WTC11 (cell line): ENCODE data around the gene CHST1. TPM values are rescaled to one million over a fixed set of nuclear protein-coding genes. Genes with fewer than 3 reads are reported as not detected.

ENCODE experiments used
- ATAC-seq: fragments of 200-7000 bp; cut with Tn5 transposase; 2 replicates; pipeline ENCODE4 v1.10.0; 2021; ENCODE audit warnings: mild to moderate bottlenecking, moderate library complexity
- CTCF ChIA-PET: fragments of 300-600 bp; sonication (Branson Sonifier 250); formaldehyde crosslinking; loops from one replicate; lab custom pipeline; 2021; ENCODE audit warnings: antibody characterized with exemption; lab: Charles Lee
- POLR2A ChIA-PET: fragments of 350-600 bp; sonication (Branson Sonifier 250); formaldehyde crosslinking; loops from one replicate; lab custom pipeline; 2021; ENCODE audit warnings: antibody characterized with exemption; lab: Charles Lee
- DNase-seq: peaks from one replicate; pipeline ENCODE4 v3.0.0; 2021; ENCODE audit warnings: low spot score
- H3K27ac Mint-ChIP-seq: 2 replicates; pipeline ENCODE4 v1.8.0; 2021; ENCODE audit warnings: mixed read lengths
- H3K27me3 Mint-ChIP-seq: 2 replicates; pipeline ENCODE4 v1.8.0; 2021; ENCODE audit warnings: low read depth, mild to moderate bottlenecking, moderate library complexity, mixed read lengths
- H3K36me3 Mint-ChIP-seq: 2 replicates; pipeline ENCODE4 v1.8.0; 2021; ENCODE audit warnings: mixed read lengths
- H3K4me1 Mint-ChIP-seq: 2 replicates; pipeline ENCODE4 v1.8.0; 2022; ENCODE audit warnings: mixed read lengths
- H3K4me3 Mint-ChIP-seq: 2 replicates; pipeline ENCODE4 v1.8.0; 2021; ENCODE audit warnings: mild to moderate bottlenecking, moderate library complexity, mixed read lengths
- H3K9me3 Mint-ChIP-seq: 2 replicates; pipeline ENCODE4 v1.8.0; 2021; ENCODE audit warnings: mixed read lengths
- AR ChIP-seq: fragments of 250-450 bp; sonication (Bioruptor Pico); IDR thresholded peaks from 2 replicates; pipeline ENCODE4 v1.9.0; 2021; ENCODE audit warnings: mild to moderate bottlenecking
- CREB1 ChIP-seq: sonication (generic); formaldehyde crosslinking; IDR thresholded peaks from 2 replicates; pipeline ENCODE4 v1.8.0; 2023; ENCODE audit warnings: mild to moderate bottlenecking, missing genetic modification reagents
- CREM ChIP-seq: sonication (generic); formaldehyde crosslinking; IDR thresholded peaks from 2 replicates; pipeline ENCODE4 v1.8.1; 2022; ENCODE audit warnings: mild to moderate bottlenecking, missing genetic modification reagents, moderate library complexity
- ESRRA ChIP-seq: sonication (generic); formaldehyde crosslinking; IDR thresholded peaks from 2 replicates; pipeline ENCODE4 v1.8.1; 2022; ENCODE audit warnings: mild to moderate bottlenecking, missing genetic modification reagents, borderline replicate concordance
- JAZF1 ChIP-seq: fragments of 250-450 bp; sonication (Bioruptor Pico); IDR thresholded peaks from 2 replicates; pipeline ENCODE4 v1.9.0; 2021; ENCODE audit warnings: moderate library complexity, mild to moderate bottlenecking, inconsistent platforms
- KAT7 ChIP-seq: sonication (generic); formaldehyde crosslinking; IDR thresholded peaks from 2 replicates; pipeline ENCODE4 v1.8.1; 2023; ENCODE audit warnings: missing genetic modification reagents, mild to moderate bottlenecking, borderline replicate concordance
- NR1H2 ChIP-seq: sonication (generic); formaldehyde crosslinking; IDR thresholded peaks from 2 replicates; pipeline ENCODE4 v1.9.0; 2021; ENCODE audit warnings: mild to moderate bottlenecking, moderate library complexity, missing genetic modification reagents
- PRRX2 ChIP-seq: fragments of 250-450 bp; sonication (Bioruptor Pico); IDR thresholded peaks from 2 replicates; pipeline ENCODE4 v1.8.0; 2021; ENCODE audit warnings: mild to moderate bottlenecking
- ZBTB43 ChIP-seq: sonication (generic); formaldehyde crosslinking; IDR thresholded peaks from 2 replicates; pipeline ENCODE4 v1.8.1; 2023; ENCODE audit warnings: mild to moderate bottlenecking, missing genetic modification reagents
- ZNF425 ChIP-seq: fragments of 250-450 bp; sonication (Bioruptor Pico); conservative IDR thresholded peaks from 2 replicates; pipeline ENCODE4 v1.9.0; 2021; ENCODE audit warnings: mild to moderate bottlenecking
- ZNF512 ChIP-seq: sonication (generic); formaldehyde crosslinking; IDR thresholded peaks from 2 replicates; pipeline ENCODE4 v1.8.1; 2022; ENCODE audit warnings: missing genetic modification reagents, borderline replicate concordance
- total RNA-seq: library from RNA; stranded (reverse); gene quantifications from 3 replicates; pipeline ENCODE4 v1.2.3, GENCODE V29; 2021
- TF ChIP-seq, protein P1 (sequence below): sonication (generic); formaldehyde crosslinking; conservative IDR thresholded peaks from 2 replicates; pipeline ENCODE4 v1.8.1; 2023; ENCODE audit warnings: mild to moderate bottlenecking, low read depth, missing genetic modification reagents, moderate library complexity
- TF ChIP-seq, protein P2 (sequence below): fragments of 250-450 bp; sonication (Bioruptor Pico); IDR thresholded peaks from 2 replicates; pipeline ENCODE4 v1.9.0; 2021; ENCODE audit warnings: moderate library complexity, mild to moderate bottlenecking, inconsistent platforms, borderline replicate concordance

Gene CHST1
- total RNA-seq, 1 experiment from 2014 or later, result 2.4 TPM

GRCh38 chr11:45655012-45655283 lies 10.5 kb downstream of the CHST1 start:
- no peak for TF ChIP-seq JAZF1 (CRISPR knock-in tag)
- no peak for TF ChIP-seq CREB1 (CRISPR knock-in tag)
- TF ChIP-seq ZBTB43 (CRISPR knock-in tag), result 0 out of 2 replicates have a peak, but pooled peaks have one; percentile 21
- TF ChIP-seq, protein P1, sequence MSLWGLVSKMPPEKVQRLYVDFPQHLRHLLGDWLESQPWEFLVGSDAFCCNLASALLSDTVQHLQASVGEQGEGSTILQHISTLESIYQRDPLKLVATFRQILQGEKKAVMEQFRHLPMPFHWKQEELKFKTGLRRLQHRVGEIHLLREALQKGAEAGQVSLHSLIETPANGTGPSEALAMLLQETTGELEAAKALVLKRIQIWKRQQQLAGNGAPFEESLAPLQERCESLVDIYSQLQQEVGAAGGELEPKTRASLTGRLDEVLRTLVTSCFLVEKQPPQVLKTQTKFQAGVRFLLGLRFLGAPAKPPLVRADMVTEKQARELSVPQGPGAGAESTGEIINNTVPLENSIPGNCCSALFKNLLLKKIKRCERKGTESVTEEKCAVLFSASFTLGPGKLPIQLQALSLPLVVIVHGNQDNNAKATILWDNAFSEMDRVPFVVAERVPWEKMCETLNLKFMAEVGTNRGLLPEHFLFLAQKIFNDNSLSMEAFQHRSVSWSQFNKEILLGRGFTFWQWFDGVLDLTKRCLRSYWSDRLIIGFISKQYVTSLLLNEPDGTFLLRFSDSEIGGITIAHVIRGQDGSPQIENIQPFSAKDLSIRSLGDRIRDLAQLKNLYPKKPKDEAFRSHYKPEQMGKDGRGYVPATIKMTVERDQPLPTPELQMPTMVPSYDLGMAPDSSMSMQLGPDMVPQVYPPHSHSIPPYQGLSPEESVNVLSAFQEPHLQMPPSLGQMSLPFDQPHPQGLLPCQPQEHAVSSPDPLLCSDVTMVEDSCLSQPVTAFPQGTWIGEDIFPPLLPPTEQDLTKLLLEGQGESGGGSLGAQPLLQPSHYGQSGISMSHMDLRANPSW (CRISPR knock-in tag), result no peak
- TF ChIP-seq, all 79 proteins: peak for 1
- no peaks in the 10 kb centered on the region; the same call in 1 of the 2 replicates for H3K27me3 Mint-ChIP-seq
- no peak overlapping the region; the same call in 1 of the 2 replicates for H3K27ac Mint-ChIP-seq
- peaks cover 31% of the 10 kb centered on the region for H3K4me1 Mint-ChIP-seq
- H3K36me3 Mint-ChIP-seq, result no peaks in the 10 kb centered on the region
- CTCF ChIA-PET, result interaction anchor here (0.5 to 13.5 kb wide), 108 partner anchors 9 to 679 kb away, joined by 3 to 184 read pairs (median 4); partner anchors contain the start of gene CHST1
- no peaks in the 10 kb centered on the region for H3K9me3 Mint-ChIP-seq
- ATAC-seq (no peak), DNase-seq (no peak)
- H3K4me3 Mint-ChIP-seq, result no peak overlapping the region; the same call in 1 of the 2 replicates
- POLR2A ChIA-PET, result interaction anchor here (0.6 to 1.1 kb wide), 3 partner anchors 10 to 117 kb away, joined by 3 read pairs; no protein-coding TSS in a partner anchor

GRCh38 chr11:45654231-45655011 lies 11.0 kb downstream of the CHST1 start:
- ATAC-seq (no peak), DNase-seq (no peak)
- POLR2A ChIA-PET, result interaction anchor here (0.6 to 1.1 kb wide), 3 partner anchors 10 to 117 kb away, joined by 3 read pairs; no protein-coding TSS in a partner anchor
- H3K9me3 Mint-ChIP-seq, result no peaks in the 10 kb centered on the region
- H3K27ac Mint-ChIP-seq, result no peak overlapping the region
- CTCF ChIA-PET, result interaction anchor here (0.5 to 13.5 kb wide), 107 partner anchors 8 to 678 kb away, joined by 3 to 184 read pairs (median 4); partner anchors contain the start of gene CHST1
- H3K27me3 Mint-ChIP-seq, result no peaks in the 10 kb centered on the region; the same call in 1 of the 2 replicates
- no peaks in the 10 kb centered on the region for H3K36me3 Mint-ChIP-seq
- peaks cover 31% of the 10 kb centered on the region for H3K4me1 Mint-ChIP-seq
- no peak overlapping the region for H3K4me3 Mint-ChIP-seq
- TF ChIP-seq ZNF425 (CRISPR knock-in tag), result no peak

DNA sequence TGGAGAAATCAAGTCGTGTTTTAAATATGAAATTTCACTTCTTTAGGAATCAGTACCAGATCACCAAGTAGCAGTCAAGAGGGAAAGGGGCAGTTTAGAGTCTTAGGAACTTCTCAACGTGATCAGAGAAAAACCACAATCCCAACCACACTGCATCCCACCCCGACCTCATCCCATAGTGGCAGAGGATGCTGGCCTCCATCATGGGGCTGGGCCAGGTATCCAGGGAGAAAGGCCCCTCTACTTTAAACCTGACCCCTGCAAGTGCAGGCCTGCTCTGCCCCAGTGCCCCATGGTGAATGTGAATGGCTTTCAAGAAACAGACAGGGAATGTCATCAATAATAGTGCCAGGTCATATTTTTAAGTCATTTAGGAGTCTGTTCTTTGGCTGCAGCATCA lies 12.1 kb downstream of the CHST1 start:
- Mint-ChIP-seq H3K9me3 (no peaks in the 10 kb centered on the region), H3K27ac (no peak overlapping the region), H3K36me3 (no peaks in the 10 kb centered on the region), H3K27me3 (no peaks in the 10 kb centered on the region; the same call in 1 of the 2 replicates), H3K4me1 (peaks cover 31% of the 10 kb centered on the region), H3K4me3 (no peak overlapping the region)
- ChIA-PET CTCF (interaction anchor here (1.3 to 2.1 kb wide), 2 partner anchors 11 to 282 kb away, joined by 7 to 26 read pairs; partner anchors contain the start of gene CHST1), POLR2A (no interaction called here)
- ATAC-seq, result no peak
- DNase-seq, result no peak
- TF ChIP-seq ESRRA (CRISPR knock-in tag) (no peak), AR (CRISPR knock-in tag) (no peak), CREM (CRISPR knock-in tag) (no peak), NR1H2 (CRISPR knock-in tag) (no peak), ZNF512 (CRISPR knock-in tag) (no peak), KAT7 (CRISPR knock-in tag) (no peak), ZNF425 (CRISPR knock-in tag) (no peak), PRRX2 (CRISPR knock-in tag) (no peak)
- TF ChIP-seq, protein P2, sequence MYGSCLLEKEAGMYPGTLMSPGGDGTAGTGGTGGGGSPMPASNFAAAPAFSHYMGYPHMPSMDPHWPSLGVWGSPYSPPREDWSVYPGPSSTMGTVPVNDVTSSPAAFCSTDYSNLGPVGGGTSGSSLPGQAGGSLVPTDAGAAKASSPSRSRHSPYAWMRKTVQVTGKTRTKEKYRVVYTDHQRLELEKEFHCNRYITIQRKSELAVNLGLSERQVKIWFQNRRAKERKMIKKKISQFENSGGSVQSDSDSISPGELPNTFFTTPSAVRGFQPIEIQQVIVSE (CRISPR knock-in tag), result no peak
